Upper lobe of left lung (tissue), 6 donors: ENCODE results near the gene BRAF. TPM values are rescaled to one million over a fixed set of nuclear protein-coding genes. Genes with fewer than 3 reads are reported as not detected.

Experiments used
- ATAC-seq, 2 donors: fragments of 200-7000 bp; cut with Tn5 transposase; one replicate each; pipeline ENCODE4 v1.9.1; 2022; ENCODE audit warnings: mild to moderate bottlenecking in 2 of 2, moderate library complexity in 2 of 2; ENCODE audit not compliant: low FRiP score in 2 of 2
- DNase-seq, 2 donors: peaks; one replicate each; pipeline ENCODE4 v3.0.0-alpha.2; 2019 to 2020
- H3K27ac ChIP-seq, 4 donors: fragments of 200-600 bp; sonication (generic); one replicate each; pipeline ENCODE4 v1.5.1; 2016 to 2019
- H3K27me3 ChIP-seq, 4 donors: fragments of 200-600 bp; sonication (generic); one replicate each; pipeline ENCODE4 v1.5.1; 2017 to 2019
- H3K36me3 ChIP-seq, 4 donors: fragments of 200-600 bp; sonication (generic); one replicate each; pipeline ENCODE4 v1.5.1; 2016 to 2019
- H3K4me1 ChIP-seq, 4 donors: fragments of 200-600 bp; sonication (generic); one replicate each; pipeline ENCODE4 v1.5.1; 2018 to 2019
- H3K4me3 ChIP-seq, 4 donors: fragments of 200-600 bp; sonication (generic); one replicate each; pipeline ENCODE4 v1.5.1; 2017 to 2019; ENCODE audit warnings: mild to moderate bottlenecking in 2 of 4, moderate library complexity in 1 of 4
- H3K9me3 ChIP-seq, 4 donors: fragments of 200-600 bp; sonication (generic); one replicate each; pipeline ENCODE4 v1.5.1; 2018 to 2019
- CTCF ChIP-seq, 6 experiments: fragments of 450-650 bp in 4 of 6; fragments of 200-600 bp in 2 of 6; sonication (generic) in 2 of 6; IDR thresholded peaks; one replicate each; pipeline ENCODE4 v1.5.1; 2016 to 2019; ENCODE audit warnings: antibody characterized with exemption in 6 of 6
- EP300 ChIP-seq, 4 donors: sonication (generic); formaldehyde crosslinking; IDR thresholded peaks; one replicate each; pipeline ENCODE4 v1.5.1; 2017; ENCODE audit warnings: antibody characterized with exemption in 4 of 4, control low read depth in 2 of 4
- POLR2A ChIP-seq, 4 donors: fragments of 450-650 bp; IDR thresholded peaks; one replicate each; pipeline ENCODE4 v1.5.1; 2016 to 2017; ENCODE audit warnings: antibody characterized with exemption in 4 of 4, mild to moderate bottlenecking in 2 of 4
- POLR2AphosphoS5 ChIP-seq, 2 donors: sonication (generic); formaldehyde crosslinking; IDR thresholded peaks; one replicate each; pipeline ENCODE4 v1.5.1; 2017; ENCODE audit warnings: antibody characterized with exemption in 2 of 2
- WGBS, 2 donors: methylation state at CpG; one replicate each; pipeline ENCODE4 v1.1.5; 2017 to 2018; 5-methylcytosine and 5-hydroxymethylcytosine counted together
- total RNA-seq, 6 donors: library from RNA; depleted of rRNA in 4 of 6; stranded (reverse); fragments of >200 nt in 4 of 6; gene quantifications; one replicate each; pipeline versions ENCODE4 v1.1.0 to v1.2.1, GENCODE V29; 2016 to 2021
- donor health status: DM: no; HTN: no; CAD: no; lungs with moderate emphysema.
- donor health status: DM: no; HTN: yes; CAD: no; lungs with severe emphysema.

BRAF gene
- total RNA-seq, 6 donors from 2014 or later: 31.1 to 106 (median 46.0) TPM

DNA sequence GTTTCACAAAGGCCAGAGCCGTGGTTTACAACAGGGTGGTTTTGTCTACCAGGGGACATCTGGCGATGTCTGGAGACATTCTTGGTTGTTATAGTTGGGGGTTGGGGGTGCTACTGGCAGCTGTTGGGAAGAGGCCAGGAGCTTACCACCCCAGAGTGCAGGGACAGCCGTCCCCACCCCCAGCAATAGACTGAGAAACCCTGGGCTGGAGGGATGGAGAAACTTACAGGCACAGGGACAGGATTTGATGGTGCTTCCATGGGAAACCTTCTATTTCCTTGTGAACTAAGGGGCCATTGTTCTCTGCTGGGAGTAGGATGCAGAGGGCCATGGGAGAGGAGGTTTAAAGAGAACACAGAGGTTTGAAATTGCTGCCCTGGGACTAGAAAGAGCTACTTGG lies 241.1 kb downstream of the BRAF start:
- no peak for ATAC-seq
- TF ChIP-seq POLR2A (IDR thresholded peaks at IDR 0.05) (no peak), EP300 (IDR thresholded peaks at IDR 0.05) (no peak), POLR2AphosphoS5 (IDR thresholded peaks at IDR 0.05) (no peak), CTCF (IDR thresholded peaks at IDR 0.05) (no peak)
- no peak for DNase-seq
- Histone ChIP-seq H3K4me3 (no peak overlapping the region), H3K27ac (no peak overlapping the region), H3K4me1 (no peaks in the 10 kb centered on the region), H3K9me3 (no peaks in the 10 kb centered on the region), H3K27me3 (no peaks in the 10 kb centered on the region), H3K36me3 (peaks cover 2 to 70% (median 28%) of the 10 kb centered on the region in 4 donors)
- WGBS, 2 donors: 96 to 100% methylated on average over 2 to 3 of the region's 3 CpGs

DNA sequence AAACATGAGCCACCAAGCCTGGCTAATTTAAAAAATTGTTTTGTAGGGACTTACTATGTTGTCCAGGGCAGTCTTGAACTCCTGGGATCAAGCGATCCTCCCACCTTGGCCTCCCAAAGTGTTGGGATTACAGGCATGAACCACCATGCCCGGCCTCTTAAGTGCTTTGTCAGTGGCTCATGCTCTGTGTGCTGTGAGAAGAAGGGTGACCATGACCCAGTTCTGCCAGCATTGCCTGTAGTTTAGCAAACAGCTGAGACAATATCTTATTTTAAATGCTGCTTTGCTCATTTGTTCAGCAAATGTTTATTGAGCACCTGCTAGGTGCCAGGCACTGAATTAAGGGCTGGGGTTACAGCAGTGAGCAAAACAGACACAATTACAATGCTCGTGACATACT lies 243.0 kb downstream of the BRAF start:
- Histone ChIP-seq H3K27me3 (no peaks in the 10 kb centered on the region), H3K4me3 (no peak overlapping the region), H3K9me3 (no peaks in the 10 kb centered on the region), H3K36me3 (peaks cover 0 to 56% (median 21%) of the 10 kb centered on the region in 4 donors), H3K4me1 (no peaks in the 10 kb centered on the region), H3K27ac (no peak overlapping the region)
- DNase-seq (no peak), ATAC-seq (no peak)
- 95 to 100% methylated on average over 3 of the region's 3 CpGs for WGBS, 2 donors
- TF ChIP-seq POLR2A (IDR thresholded peaks at IDR 0.05): no peak
- no peak for TF ChIP-seq EP300 (IDR thresholded peaks at IDR 0.05)
- no peak for TF ChIP-seq CTCF (IDR thresholded peaks at IDR 0.05)
- no peak for TF ChIP-seq POLR2AphosphoS5 (IDR thresholded peaks at IDR 0.05)

DNA sequence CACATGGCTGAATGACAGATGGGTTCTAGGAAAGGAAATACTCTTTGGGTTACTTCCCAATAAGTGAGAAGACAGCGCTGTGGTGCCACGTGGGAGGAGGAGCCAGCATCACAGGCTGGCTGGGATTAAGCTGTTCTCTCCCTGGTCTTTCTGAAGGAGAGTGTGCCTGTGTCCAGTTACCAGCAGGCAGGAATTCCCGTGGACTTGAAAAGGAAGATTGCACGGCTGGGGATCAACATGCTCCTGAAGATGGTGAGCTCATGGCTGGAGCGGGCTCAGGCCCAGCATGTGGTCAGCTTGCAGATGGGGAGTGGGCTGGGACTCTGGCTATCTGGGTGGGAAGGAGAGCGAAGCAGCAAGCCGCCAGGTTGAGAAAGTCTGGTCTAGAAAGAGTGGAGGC lies 243.8 kb downstream of the BRAF start:
- DNase-seq (no peak), ATAC-seq (no peak)
- no peaks in the 10 kb centered on the region for H3K9me3 ChIP-seq
- H3K4me1 ChIP-seq: peaks cover 0 to under 1% (median 0%) of the 10 kb centered on the region in 4 donors
- H3K27me3 ChIP-seq: no peaks in the 10 kb centered on the region
- TF ChIP-seq POLR2AphosphoS5 (IDR thresholded peaks at IDR 0.05) (no peak), CTCF (IDR thresholded peaks at IDR 0.05) (no peak), EP300 (IDR thresholded peaks at IDR 0.05) (no peak), POLR2A (IDR thresholded peaks at IDR 0.05) (no peak)
- 89 to 94% methylated on average over 7 of the region's 7 CpGs for whole genome bisulfite sequencing, 2 donors
- no peak overlapping the region for H3K27ac ChIP-seq
- peaks cover 0 to 54% (median 21%) of the 10 kb centered on the region in 4 donors for H3K36me3 ChIP-seq
- H3K4me3 ChIP-seq: no peak overlapping the region

DNA sequence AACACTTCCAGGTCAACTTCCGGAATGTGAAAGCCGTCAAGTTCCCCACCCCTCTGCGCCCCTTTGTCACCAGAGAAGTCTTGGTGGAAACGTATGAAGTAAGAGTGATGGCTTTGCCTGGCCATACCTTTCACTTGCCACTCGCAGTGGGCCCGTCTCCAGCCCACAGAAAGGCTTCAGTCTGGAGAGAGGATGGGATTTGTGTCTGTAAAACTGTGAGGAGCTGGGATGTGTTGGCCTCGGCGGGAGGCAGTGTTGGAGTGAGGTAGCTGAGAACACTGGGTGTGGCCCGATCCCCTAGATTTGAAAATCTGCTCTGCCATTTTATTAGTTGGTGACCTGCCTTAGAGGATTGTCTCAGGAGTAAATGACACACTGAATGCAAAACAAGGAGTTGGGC lies 245.5 kb downstream of the BRAF start:
- DNase-seq (no peak), ATAC-seq (no peak)
- H3K4me3 ChIP-seq: no peak overlapping the region
- no peak overlapping the region for H3K27ac ChIP-seq
- H3K9me3 ChIP-seq: no peaks in the 10 kb centered on the region
- peaks cover 0 to 47% (median 21%) of the 10 kb centered on the region in 4 donors for H3K36me3 ChIP-seq
- 92 to 95% methylated on average over 9 of the region's 9 CpGs for WGBS, 2 donors
- peaks cover 11 to 17% (median 13%) of the 10 kb centered on the region in 4 donors for H3K4me1 ChIP-seq
- no peak for TF ChIP-seq CTCF (IDR thresholded peaks at IDR 0.05)
- no peak for TF ChIP-seq EP300 (IDR thresholded peaks at IDR 0.05)
- TF ChIP-seq POLR2AphosphoS5 (IDR thresholded peaks at IDR 0.05): no peak
- no peak for TF ChIP-seq POLR2A (IDR thresholded peaks at IDR 0.05)
- H3K27me3 ChIP-seq: no peaks in the 10 kb centered on the region

GRCh38 chr7:140678816-140679130 lies 246.0 kb downstream of the BRAF start:
- ATAC-seq (no peak), DNase-seq (no peak)
- Histone ChIP-seq H3K9me3 (no peaks in the 10 kb centered on the region), H3K27ac (no peak overlapping the region), H3K36me3 (peaks cover 0 to 47% (median 21%) of the 10 kb centered on the region in 4 donors), H3K4me1 (peaks cover 13 to 22% (median 17%) of the 10 kb centered on the region in 4 donors), H3K27me3 (no peaks in the 10 kb centered on the region), H3K4me3 (no peak overlapping the region)
- TF ChIP-seq POLR2A (IDR thresholded peaks at IDR 0.05) (no peak), EP300 (IDR thresholded peaks at IDR 0.05) (no peak), POLR2AphosphoS5 (IDR thresholded peaks at IDR 0.05) (no peak), CTCF (IDR thresholded peaks at IDR 0.05) (no peak)
- WGBS, 2 donors: 96 to 97% methylated on average over 6 to 7 of the region's 7 CpGs
